Central memory CD4-positive, alpha-beta T cell (primary cell): ENCODE measurements around the gene EIF4EBP3.
"Not testable (repeated sequence)": the region's sequence is repeated elsewhere in the genome, so short reads cannot be mapped to it uniquely, and the experiment has no call there.

ENCODE experiments used
- DNase-seq: peaks from one replicate; pipeline ENCODE4 v3.0.0; 2022

EIF4EBP3 gene

DNA sequence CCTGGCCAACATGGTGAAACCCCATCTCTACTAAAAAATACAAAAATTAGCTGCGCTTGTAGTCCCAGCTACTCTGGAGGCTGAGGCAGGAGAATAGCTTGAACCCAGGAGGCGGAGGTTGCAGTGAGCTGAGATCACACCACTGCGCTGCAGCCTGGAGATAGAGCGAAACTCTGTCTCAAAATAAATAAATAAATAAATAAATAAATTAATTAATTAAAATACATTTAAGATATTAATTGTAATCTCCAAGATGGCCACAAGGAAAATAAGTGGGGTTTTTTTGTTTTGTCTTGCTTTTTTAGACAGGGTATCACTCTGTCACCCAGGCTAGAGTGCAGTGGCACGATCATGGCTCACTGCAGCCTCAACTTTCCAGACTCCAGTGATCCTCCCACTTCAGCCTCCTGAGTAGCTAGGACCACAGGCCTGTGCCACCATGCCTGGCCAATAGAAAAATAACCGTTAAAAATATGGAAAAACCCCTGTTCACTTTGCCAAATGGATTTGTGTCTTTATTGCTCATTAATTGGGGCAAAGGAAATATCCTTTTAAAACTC lies 31.8 kb downstream of the EIF4EBP3 start:
- DNase-seq: not testable (repeated sequence)

DNA sequence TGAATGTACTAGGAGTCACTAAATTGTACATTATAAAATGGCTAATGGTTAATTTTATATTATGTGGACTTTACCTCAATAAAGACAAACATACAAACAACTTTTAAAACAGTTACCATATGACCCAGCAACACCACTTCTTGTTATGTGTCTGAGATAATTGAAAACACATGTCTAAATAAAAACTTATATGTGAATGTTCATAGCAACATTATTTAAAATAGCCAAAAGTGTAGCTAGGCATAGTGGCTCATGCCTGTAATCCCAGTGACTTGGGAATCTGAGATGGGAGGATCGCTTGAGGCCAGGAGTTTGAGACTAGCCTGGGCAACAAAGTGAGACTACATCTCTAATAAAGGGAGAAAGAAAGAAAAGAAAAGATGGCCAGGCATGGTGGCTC lies 40.0 kb downstream of the EIF4EBP3 start:
- no peak for DNase-seq

DNA sequence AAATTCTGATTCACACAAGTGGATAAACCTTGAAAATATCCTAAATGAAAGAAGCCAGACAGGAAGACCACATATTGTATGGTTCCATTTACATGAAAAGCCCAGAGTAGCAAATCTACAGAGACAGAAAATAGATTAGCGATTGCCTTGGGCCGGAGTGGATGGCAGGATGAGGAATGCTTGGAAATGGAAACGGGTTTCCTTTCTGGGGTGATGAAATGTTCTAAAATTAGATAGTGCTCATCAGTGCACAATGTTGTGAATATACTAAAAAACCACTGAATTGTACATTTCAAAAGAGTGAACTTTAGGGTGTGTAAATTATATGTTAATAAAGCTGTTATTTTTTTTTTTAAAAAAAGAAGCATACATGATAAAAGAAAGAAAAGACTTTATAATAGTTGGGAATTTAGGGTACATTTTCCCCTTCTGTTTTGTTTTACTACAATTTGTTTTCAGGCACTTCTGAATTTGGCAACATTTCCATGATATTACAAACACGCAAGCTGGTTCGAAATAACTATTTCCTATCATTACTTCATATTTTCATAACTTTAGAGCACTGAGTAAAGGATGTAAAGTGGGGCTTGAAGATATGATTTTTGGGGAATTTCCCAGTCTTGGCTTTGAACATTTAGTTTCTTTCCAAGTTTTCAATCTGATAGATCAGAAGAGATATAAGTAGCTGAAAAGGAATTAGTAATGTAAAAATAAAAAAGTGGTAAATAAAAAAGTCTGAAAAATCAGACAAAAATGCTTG lies 41.0 kb downstream of the EIF4EBP3 start:
- DNase-seq: no peak

DNA sequence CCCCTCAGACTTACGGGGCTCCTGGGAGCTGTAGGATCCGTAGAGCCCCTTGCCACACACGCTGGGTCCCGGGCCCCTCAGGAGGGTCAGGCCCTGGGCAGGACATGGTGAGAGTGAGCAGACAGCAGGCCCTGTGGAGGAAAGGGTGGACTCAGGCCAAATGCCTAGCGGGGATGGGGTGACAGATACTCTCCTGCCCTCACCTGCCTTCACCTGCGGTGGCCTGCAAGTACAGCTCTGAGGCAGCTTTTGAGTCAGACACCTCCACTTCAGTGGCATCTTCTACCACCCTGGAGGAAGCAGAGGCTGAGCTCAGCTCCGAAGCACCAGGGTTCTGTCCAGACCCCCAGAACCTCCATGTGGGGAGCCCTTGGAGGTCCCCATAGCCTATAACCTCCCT lies 43.4 kb downstream of the EIF4EBP3 start:
- no peak for DNase-seq

DNA sequence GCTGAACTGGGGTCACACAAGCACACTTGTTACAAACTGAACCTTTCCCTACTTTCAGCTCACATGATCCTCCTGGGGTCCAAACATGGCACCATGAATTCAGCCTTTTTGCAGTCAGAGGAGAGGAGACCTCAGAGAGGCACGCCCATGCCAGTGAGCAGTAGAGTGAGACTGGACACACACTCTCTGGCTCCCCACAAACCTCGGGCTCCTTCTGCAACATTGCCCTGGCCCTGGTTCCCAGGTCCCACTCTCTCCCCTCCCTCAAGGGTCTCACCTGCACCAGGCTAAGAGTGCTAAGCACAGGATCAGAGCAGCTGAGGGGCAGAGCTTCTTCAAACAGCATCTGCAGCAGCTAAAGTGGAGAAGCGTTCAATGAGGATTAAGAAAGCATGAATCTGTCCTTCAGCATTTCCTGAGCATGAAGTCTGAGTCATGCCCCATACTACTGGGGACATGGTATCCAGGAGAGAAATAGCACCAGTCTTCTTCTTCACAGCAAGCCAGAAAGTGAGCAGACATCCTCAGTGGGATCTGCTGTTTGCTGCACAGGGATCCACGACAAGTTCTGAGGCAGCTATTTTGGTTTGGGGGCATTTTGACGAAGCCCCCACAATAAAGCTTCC lies 44.4 kb downstream of the EIF4EBP3 start:
- DNase-seq: no peak

DNA sequence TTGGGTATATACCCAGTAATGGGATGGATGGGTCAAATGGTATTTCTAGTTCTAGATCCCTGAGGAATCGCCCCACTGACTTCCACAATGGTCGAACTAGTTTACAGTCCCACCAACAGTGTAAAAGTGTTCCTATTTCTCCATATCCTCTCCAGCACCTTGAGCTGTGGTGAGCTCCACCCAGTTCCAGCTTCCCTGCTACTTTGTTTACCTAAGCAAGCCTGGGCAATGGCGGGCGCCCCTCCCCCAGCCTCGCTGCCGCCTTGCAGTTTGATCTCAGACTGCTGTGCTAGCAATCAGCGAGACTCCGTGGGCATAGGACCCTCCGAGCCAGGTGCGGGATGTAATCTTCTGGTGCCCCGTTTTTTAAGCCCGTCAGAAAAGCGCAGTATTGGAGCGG lies 45.6 kb downstream of the EIF4EBP3 start:
- DNase-seq: not testable (repeated sequence)

DNA sequence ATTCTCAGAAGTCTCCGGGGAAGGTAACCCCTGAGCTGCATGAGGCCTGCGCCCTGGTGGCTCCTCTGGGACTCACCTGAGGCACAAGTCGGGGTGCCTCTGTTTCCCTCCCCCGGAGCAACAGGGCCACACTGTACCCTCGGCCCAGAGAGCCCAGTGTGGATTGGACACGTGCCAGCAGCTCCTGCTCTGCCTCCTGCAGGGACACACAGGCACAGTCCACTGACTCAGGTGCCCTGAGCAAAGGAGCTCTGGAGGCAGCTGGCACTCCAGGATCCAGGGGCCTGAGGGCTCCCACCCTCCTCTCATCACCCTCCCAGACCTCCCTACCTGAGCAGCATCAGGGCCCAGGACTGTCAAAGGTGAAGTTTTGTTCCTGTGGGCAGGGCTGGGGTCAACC lies 46.7 kb downstream of the EIF4EBP3 start:
- DNase-seq: no peak

DNA sequence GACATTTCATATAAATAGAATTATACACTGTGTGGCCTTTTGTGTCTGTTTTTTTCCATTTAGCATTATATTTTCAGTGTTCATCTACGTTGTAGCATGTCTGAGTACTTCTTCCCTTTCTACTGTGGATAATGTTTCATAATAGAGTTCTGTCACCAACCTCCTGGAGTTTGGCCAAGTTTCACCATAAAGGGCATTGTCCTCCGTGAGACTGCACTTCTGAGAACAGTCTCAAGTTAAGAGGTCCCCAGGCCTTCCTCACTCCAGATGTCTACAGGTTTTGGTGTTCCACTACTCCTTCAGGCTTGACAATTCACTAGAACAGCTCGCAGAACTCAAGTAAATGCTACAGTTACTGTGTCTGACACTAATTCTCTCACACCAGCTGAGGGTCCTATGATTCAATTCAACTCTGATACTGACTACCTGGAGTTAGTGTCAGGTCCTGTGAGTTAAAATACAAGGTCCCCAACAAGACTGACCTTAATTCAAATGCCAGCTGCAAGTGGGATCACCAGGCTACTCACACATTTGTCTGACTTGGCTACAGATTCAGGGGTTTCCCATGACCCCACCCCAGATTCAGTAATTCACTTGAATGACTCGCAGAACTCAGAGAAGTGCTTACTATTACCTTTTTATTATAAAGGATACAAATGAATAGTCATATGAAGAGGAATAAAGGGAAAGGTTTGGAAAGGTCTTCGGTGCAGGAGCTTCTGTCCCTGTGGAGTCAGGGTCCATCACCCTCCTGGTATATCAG lies 48.3 kb downstream of the EIF4EBP3 start:
- DNase-seq: no peak

DNA sequence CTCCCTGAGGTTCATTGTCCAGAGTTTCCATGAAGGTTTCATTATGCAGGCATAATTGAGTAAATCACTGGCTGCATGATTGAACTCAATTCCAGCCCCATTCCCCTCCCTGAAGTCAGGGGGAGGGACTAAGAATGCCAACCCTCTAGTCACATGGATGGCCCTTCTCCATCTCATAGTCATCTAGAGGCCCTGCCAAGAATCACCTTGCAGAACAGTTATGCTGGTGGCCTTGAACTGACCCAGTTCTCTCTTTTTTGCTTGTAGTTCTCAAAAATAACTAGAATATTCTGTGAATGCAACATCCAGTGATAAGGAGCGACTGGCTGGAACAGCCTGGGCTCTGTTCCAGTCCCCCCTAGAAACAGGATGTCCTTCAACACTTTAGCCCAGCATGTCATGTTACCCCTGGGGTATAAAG lies 48.9 kb downstream of the EIF4EBP3 start:
- no peak for DNase-seq

DNA sequence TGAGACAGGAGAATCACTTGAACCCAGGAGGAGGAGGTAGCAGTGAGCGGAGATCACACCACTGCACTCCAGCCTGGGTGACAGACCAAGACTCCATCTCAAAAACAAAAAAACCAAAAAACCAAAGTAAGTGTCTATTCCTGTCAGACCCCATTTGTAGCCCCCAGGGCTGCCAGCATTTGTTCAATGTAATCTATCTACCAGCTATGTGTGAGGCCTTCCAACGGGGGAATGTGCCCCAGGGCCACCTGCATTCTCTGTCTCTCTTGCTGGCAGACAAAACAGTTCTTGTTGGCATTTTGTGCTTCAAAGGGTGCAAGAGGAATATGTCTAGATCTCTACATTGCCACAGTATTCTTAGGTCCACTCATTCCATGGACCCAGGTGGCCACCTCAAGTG lies 51.4 kb downstream of the EIF4EBP3 start:
- no peak for DNase-seq
